ENCODE measurements around the gene NOXA1. TPM values are rescaled to one million over a fixed set of nuclear protein-coding genes. Genes with fewer than 3 reads are reported as not detected.

NOXA1 gene
- total and polyA plus RNA-seq, 9 of the 15 experiments (the other 6 are each of a cell fraction or from before 2014, with no cell fraction given), result 0.07 to 1.2 (median 0.20) TPM; not detected in 4

- no peak for TF ChIP-seq PHB2 (IDR thresholded peaks at IDR 0.05; ENCODE audit: low read depth)
- no peak for TF ChIP-seq YBX1 (IDR thresholded peaks at IDR 0.05)
- no peak for TF ChIP-seq HNRNPK (IDR thresholded peaks at IDR 0.05; ENCODE audit: low read depth, low read length, poor library complexity, severe bottlenecking)
- TF ChIP-seq CBX3 (IDR thresholded peaks at IDR 0.05; ENCODE audit: borderline replicate concordance in 1 of 2, low read length in 2 of 2), result no peak
- no peak for TF ChIP-seq HDAC6 (IDR thresholded peaks at IDR 0.05; ENCODE audit: low read depth, low read length)
- TF ChIP-seq ZFX (CRISPR knock-in tag; IDR thresholded peaks at IDR 0.05), result no peak
- TF ChIP-seq RBM39 (optimal IDR thresholded peaks at IDR 0.05; ENCODE audit: low read depth, low read length), result no peak
- TF ChIP-seq ZNF583 (CRISPR knock-in tag; IDR thresholded peaks at IDR 0.05), result no peak
- TF ChIP-seq ZNF445 (CRISPR knock-in tag; IDR thresholded peaks at IDR 0.05; ENCODE audit: low read depth), result no peak
- TF ChIP-seq, protein P1, sequence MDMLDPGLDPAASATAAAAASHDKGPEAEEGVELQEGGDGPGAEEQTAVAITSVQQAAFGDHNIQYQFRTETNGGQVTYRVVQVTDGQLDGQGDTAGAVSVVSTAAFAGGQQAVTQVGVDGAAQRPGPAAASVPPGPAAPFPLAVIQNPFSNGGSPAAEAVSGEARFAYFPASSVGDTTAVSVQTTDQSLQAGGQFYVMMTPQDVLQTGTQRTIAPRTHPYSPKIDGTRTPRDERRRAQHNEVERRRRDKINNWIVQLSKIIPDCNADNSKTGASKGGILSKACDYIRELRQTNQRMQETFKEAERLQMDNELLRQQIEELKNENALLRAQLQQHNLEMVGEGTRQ (CRISPR knock-in tag; IDR thresholded peaks at IDR 0.05), result no peak
- TF ChIP-seq ZNF140 (CRISPR knock-in tag; IDR thresholded peaks at IDR 0.05), result no peak
- TF ChIP-seq SMAD4 (CRISPR knock-in tag; conservative IDR thresholded peaks at IDR 0.05), result no peak
- no peak for TF ChIP-seq ZNF436 (CRISPR knock-in tag; IDR thresholded peaks at IDR 0.05)
- TF ChIP-seq SAFB (IDR thresholded peaks at IDR 0.05; ENCODE audit: borderline replicate concordance, low read depth, low read length), result no peak
- no peak for TF ChIP-seq ZNF766 (CRISPR knock-in tag; conservative IDR thresholded peaks at IDR 0.05)
- TF ChIP-seq KLF10 (CRISPR knock-in tag; IDR thresholded peaks at IDR 0.05), result no peak
- TF ChIP-seq FOXJ3 (CRISPR knock-in tag; IDR thresholded peaks at IDR 0.05), result no peak
- TF ChIP-seq ZNF133 (CRISPR knock-in tag; IDR thresholded peaks at IDR 0.05), result no peak
- no TSS peak for BruUV-seq (replicated peaks)
- no peak overlapping the region for H3K4me3 ChIP-seq
- H3K4me2 ChIP-seq (ENCODE audit: insufficient read depth, low read length), result no peak overlapping the region
- H3K9me1 ChIP-seq (ENCODE audit: control insufficient read depth, insufficient read depth, low read length), result no peaks in the 10 kb centered on the region
- H3K36me3 ChIP-seq (ENCODE audit: control insufficient read depth, insufficient read depth, low read length), result 0 out of 3 replicates have a peak, but pooled peaks cover 2% of the 10 kb centered on the region
- ATAC-seq (no peak), DNase-seq (ENCODE audit: extremely low read depth in 1 of 4, low spot score in 3 of 4) (no peak), FAIRE-seq (no peak)
- in situ Hi-C loops (cut with MboI), result no loop called here
- H4K20me1 ChIP-seq (replicated peaks; ENCODE audit: control insufficient read depth, insufficient read depth, low read length), result no peaks in the 10 kb centered on the region
- no peaks in the 10 kb centered on the region for H3K9me3 ChIP-seq (replicated peaks; ENCODE audit: control insufficient read depth, insufficient read depth, low read depth, low read length)
- intact Hi-C loops (cut with micrococcal nuclease), result no loop called here
- H3K4me1 ChIP-seq (replicated peaks in 1 of 2; ENCODE audit: control insufficient read depth in 2 of 2, insufficient read depth in 2 of 2, low read length in 2 of 2), result peaks cover 0 to 66% of the 10 kb centered on the region in 2 experiments; a peak in 2 of 5 replicates
- H3K27me3 ChIP-seq (ENCODE audit: control insufficient read depth in 2 of 2, insufficient read depth in 2 of 2, low read length in 2 of 2), result no peaks in the 10 kb centered on the region
- WGBS (ENCODE audit: insufficient coverage, low coverage, missing lambda C conversion rate), result 100% methylated on average over 3 of the region's 22 CpGs
- CTCF ChIA-PET (ENCODE audit: low intra/inter-chr PET ratio), result no interaction called here
- no peak overlapping the region for H2AFZ ChIP-seq (ENCODE audit: low read depth, low read length)
- POLR2A ChIA-PET, result no interaction called here
- H3K9ac ChIP-seq (ENCODE audit: insufficient read depth in 1 of 2, low read depth in 2 of 2, low read length in 2 of 2), result no peak overlapping the region; a peak in 1 of 4 replicates
- no peaks in the 10 kb centered on the region for H3K79me2 ChIP-seq (ENCODE audit: control insufficient read depth, insufficient read depth, low read length)
- H3K27ac ChIP-seq (ENCODE audit: extremely low read depth, low read depth, low read length), result no peak overlapping the region
These were observed 31.8 kb upstream of the NOXA1 start for GRCh38 chr9:137391411-137391754.
